Activated gamma-delta T cell treated with Interleukin-2 at 50 U/mL for 16 hours (primary cell): Measurements from ENCODE around the gene KRTAP10-1.
"Not testable (repeated sequence)": the region's sequence is repeated elsewhere in the genome, so short reads cannot be mapped to it uniquely, and the experiment has no call there.

Experiments used
- DNase-seq: peaks from one replicate; pipeline ENCODE4 v3.0.0-alpha.2; 2020

KRTAP10-1 gene

GRCh38 chr21:44514746-44515358 is 25.1 kb downstream of the KRTAP10-1 start:
- no peak for DNase-seq

GRCh38 chr21:44514218-44514520 is 25.8 kb downstream of the KRTAP10-1 start:
- DNase-seq, result no peak

- no peak for DNase-seq
Measured at GRCh38 chr21:44513389-44514217, 26.4 kb downstream of the KRTAP10-1 start.

GRCh38 chr21:44512496-44513388 is 27.3 kb downstream of the KRTAP10-1 start:
- DNase-seq, result no peak

- DNase-seq, result no peak
Measured at GRCh38 chr21:44511938-44512275, 28.1 kb downstream of the KRTAP10-1 start.

GRCh38 chr21:44511219-44511937 is 28.6 kb downstream of the KRTAP10-1 start:
- DNase-seq, result no peak

- peak; percentile 79 for DNase-seq
Measured at GRCh38 chr21:44510508-44511218, 29.3 kb downstream of the KRTAP10-1 start.

GRCh38 chr21:44510109-44510507 is 29.9 kb downstream of the KRTAP10-1 start:
- no peak for DNase-seq

GRCh38 chr21:44509539-44509938 is 30.5 kb downstream of the KRTAP10-1 start:
- no peak for DNase-seq

- no peak for DNase-seq
Measured at GRCh38 chr21:44508711-44509445, 31.1 kb downstream of the KRTAP10-1 start.

GRCh38 chr21:44508426-44508710 is 31.6 kb downstream of the KRTAP10-1 start:
- no peak for DNase-seq

- no peak for DNase-seq
Measured at GRCh38 chr21:44507673-44508425, 32.1 kb downstream of the KRTAP10-1 start.

GRCh38 chr21:44506279-44507255 is 33.4 kb downstream of the KRTAP10-1 start:
- no peak for DNase-seq

GRCh38 chr21:44505673-44506278 is 34.2 kb downstream of the KRTAP10-1 start:
- DNase-seq, result no peak

- no peak for DNase-seq
Measured at GRCh38 chr21:44503901-44504399, 36.0 kb downstream of the KRTAP10-1 start.

GRCh38 chr21:44503006-44503889 is 36.7 kb downstream of the KRTAP10-1 start:
- not testable (repeated sequence) for DNase-seq

- no peak for DNase-seq
Measured at GRCh38 chr21:44502171-44502958, 37.6 kb downstream of the KRTAP10-1 start.
